Measurements from ENCODE around the gene ZNF207.

GRCh38 chr17:32386844-32387243 lies 36.9 kb downstream of the ZNF207 start:
- TF ChIP-seq CTCF (tag by site-specific recombination; IDR thresholded peaks at IDR 0.05) (no peak), ZNF624 (tag by site-specific recombination; IDR thresholded peaks at IDR 0.05) (no peak), HOXC10 (CRISPR knock-in tag; IDR thresholded peaks at IDR 0.05) (no peak), ZNF561 (tag by site-specific recombination; IDR thresholded peaks at IDR 0.05; ENCODE audit: borderline replicate concordance) (no peak)
- TF ChIP-seq, protein P1, sequence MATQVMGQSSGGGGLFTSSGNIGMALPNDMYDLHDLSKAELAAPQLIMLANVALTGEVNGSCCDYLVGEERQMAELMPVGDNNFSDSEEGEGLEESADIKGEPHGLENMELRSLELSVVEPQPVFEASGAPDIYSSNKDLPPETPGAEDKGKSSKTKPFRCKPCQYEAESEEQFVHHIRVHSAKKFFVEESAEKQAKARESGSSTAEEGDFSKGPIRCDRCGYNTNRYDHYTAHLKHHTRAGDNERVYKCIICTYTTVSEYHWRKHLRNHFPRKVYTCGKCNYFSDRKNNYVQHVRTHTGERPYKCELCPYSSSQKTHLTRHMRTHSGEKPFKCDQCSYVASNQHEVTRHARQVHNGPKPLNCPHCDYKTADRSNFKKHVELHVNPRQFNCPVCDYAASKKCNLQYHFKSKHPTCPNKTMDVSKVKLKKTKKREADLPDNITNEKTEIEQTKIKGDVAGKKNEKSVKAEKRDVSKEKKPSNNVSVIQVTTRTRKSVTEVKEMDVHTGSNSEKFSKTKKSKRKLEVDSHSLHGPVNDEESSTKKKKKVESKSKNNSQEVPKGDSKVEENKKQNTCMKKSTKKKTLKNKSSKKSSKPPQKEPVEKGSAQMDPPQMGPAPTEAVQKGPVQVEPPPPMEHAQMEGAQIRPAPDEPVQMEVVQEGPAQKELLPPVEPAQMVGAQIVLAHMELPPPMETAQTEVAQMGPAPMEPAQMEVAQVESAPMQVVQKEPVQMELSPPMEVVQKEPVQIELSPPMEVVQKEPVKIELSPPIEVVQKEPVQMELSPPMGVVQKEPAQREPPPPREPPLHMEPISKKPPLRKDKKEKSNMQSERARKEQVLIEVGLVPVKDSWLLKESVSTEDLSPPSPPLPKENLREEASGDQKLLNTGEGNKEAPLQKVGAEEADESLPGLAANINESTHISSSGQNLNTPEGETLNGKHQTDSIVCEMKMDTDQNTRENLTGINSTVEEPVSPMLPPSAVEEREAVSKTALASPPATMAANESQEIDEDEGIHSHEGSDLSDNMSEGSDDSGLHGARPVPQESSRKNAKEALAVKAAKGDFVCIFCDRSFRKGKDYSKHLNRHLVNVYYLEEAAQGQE (tag by site-specific recombination; IDR thresholded peaks at IDR 0.05), result no peak
- TF ChIP-seq, protein P2, sequence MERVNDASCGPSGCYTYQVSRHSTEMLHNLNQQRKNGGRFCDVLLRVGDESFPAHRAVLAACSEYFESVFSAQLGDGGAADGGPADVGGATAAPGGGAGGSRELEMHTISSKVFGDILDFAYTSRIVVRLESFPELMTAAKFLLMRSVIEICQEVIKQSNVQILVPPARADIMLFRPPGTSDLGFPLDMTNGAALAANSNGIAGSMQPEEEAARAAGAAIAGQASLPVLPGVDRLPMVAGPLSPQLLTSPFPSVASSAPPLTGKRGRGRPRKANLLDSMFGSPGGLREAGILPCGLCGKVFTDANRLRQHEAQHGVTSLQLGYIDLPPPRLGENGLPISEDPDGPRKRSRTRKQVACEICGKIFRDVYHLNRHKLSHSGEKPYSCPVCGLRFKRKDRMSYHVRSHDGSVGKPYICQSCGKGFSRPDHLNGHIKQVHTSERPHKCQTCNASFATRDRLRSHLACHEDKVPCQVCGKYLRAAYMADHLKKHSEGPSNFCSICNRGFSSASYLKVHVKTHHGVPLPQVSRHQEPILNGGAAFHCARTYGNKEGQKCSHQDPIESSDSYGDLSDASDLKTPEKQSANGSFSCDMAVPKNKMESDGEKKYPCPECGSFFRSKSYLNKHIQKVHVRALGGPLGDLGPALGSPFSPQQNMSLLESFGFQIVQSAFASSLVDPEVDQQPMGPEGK (tag by site-specific recombination; IDR thresholded peaks at IDR 0.05), result no peak
